Stomach (tissue), 9 donors: ENCODE results near the gene CFAP61. TPM values are rescaled to one million over a fixed set of nuclear protein-coding genes. Genes with fewer than 3 reads are reported as not detected.

Experiments used
- DNase-seq, 2 donors: peaks; one replicate each; pipeline versions ENCODE4 v3.0.0 to v3.0.0-alpha.2; 2013 to 2019
- H3K27ac ChIP-seq, 5 donors: fragments of 200-600 bp in 4 of 5; sonication (generic) in 4 of 5; one replicate each; pipeline ENCODE4 v1.5.1; 2013 to 2019; ENCODE audit warnings: mild to moderate bottlenecking in 1 of 5, moderate library complexity in 1 of 5
- H3K27me3 ChIP-seq, 3 donors: fragments of 200-600 bp; sonication (generic); one replicate each; pipeline ENCODE4 v1.5.1; 2017 to 2019; ENCODE audit warnings: mixed run types in 1 of 3
- H3K36me3 ChIP-seq, 4 donors: fragments of 200-600 bp; sonication (generic); 1 replicate in 3 of 4; 2 replicates in 1 of 4; pipeline ENCODE4 v1.5.1; 2016 to 2019
- H3K4me1 ChIP-seq, 4 donors: fragments of 200-600 bp; sonication (generic); one replicate each; pipeline ENCODE4 v1.5.1; 2016 to 2019
- H3K4me3 ChIP-seq, 4 donors: fragments of 200-600 bp; sonication (generic) in 3 of 4; one replicate each; pipeline ENCODE4 v1.5.1; 2016 to 2019; ENCODE audit warnings: mild to moderate bottlenecking in 1 of 4
- H3K9me3 ChIP-seq, 4 donors: fragments of 200-600 bp; sonication (generic); one replicate each; pipeline ENCODE4 v1.5.1; 2016 to 2019
- CTCF ChIP-seq, 7 experiments: fragments of 450-650 bp in 4 of 7; fragments of 200-600 bp in 3 of 7; sonication (generic) in 3 of 7; IDR thresholded peaks; one replicate each; pipeline ENCODE4 v1.5.1; 2016 to 2019; ENCODE audit warnings: antibody characterized with exemption in 7 of 7, control low read depth in 2 of 7, mild to moderate bottlenecking in 1 of 7
- EP300 ChIP-seq: sonication (generic); formaldehyde crosslinking; IDR thresholded peaks from one replicate; pipeline ENCODE4 v1.6.1; 2017; ENCODE audit warnings: antibody characterized with exemption
- POLR2A ChIP-seq, 4 donors: fragments of 450-650 bp; IDR thresholded peaks; one replicate each; pipeline ENCODE4 v1.6.1; 2016; ENCODE audit warnings: antibody characterized with exemption in 4 of 4, control low read depth in 2 of 4, mild to moderate bottlenecking in 1 of 4, moderate library complexity in 1 of 4
- POLR2AphosphoS5 ChIP-seq, 3 donors: sonication (generic); formaldehyde crosslinking; IDR thresholded peaks; one replicate each; pipeline ENCODE4 v1.6.1; 2016; ENCODE audit warnings: antibody characterized with exemption in 3 of 3
- whole genome bisulfite sequencing, 5 donors: extraction: QIAGEN DNeasy Blood & Tissue Kit in 3 of 5; methylation state at CpG; one replicate each; pipeline versions ENCODE4 v1.1.5 to v1.1.7; 2013 to 2018; 5-methylcytosine and 5-hydroxymethylcytosine counted together
- intact Hi-C: fragments of 100-400 bp; cut with DNase I; formaldehyde crosslinking; loops from one replicate; pipeline ENCODE4 v1.15.1; 2023; ENCODE audit warnings: low total_unique reads
- polyA plus RNA-seq, 3 donors: library from polyadenylated mRNA; stranded (reverse); fragments of 200-250 nt; gene quantifications; one replicate each; pipeline ENCODE4 v1.2.3, GENCODE V29; 2013
- total RNA-seq, 5 donors: library from RNA; depleted of rRNA; stranded (reverse); fragments of >200 nt; gene quantifications; one replicate each; pipeline versions ENCODE4 v1.1.0 to v1.2.3, GENCODE V29; 2014 to 2016
- donor health status: healthy with polysubstance abuse.
- donor health status: Bipolar disorder and iron deficiency.
- donor health status: healthy.

CFAP61 gene
- total and polyA plus RNA-seq, 8 donors: not detected

GRCh38 chr20:20272686-20273085, 220.4 kb downstream of the CFAP61 start:
- Histone ChIP-seq H3K27ac (no peak overlapping the region), H3K27me3 (peaks cover 0 to 9% (median 5%) of the 10 kb centered on the region in 3 donors), H3K9me3 (no peaks in the 10 kb centered on the region), H3K36me3 (no peaks in the 10 kb centered on the region), H3K4me1 (peaks cover 0 to 6% (median 0%) of the 10 kb centered on the region in 4 donors), H3K4me3 (no peak overlapping the region)
- DNase-seq: no peak
- intact Hi-C loops: no loop called here
- 71 to 90% (median 87%) methylated on average over 4 of the region's 4 CpGs for WGBS, 5 donors
- no peak for TF ChIP-seq POLR2AphosphoS5 (IDR thresholded peaks at IDR 0.05)
- TF ChIP-seq POLR2A (IDR thresholded peaks at IDR 0.05): no peak
- TF ChIP-seq CTCF (IDR thresholded peaks at IDR 0.05): no peak
- no peak for TF ChIP-seq EP300

- Histone ChIP-seq H3K4me1 (peaks cover 0 to 6% (median 0%) of the 10 kb centered on the region in 4 donors), H3K4me3 (no peak overlapping the region), H3K36me3 (no peaks in the 10 kb centered on the region), H3K27me3 (peaks cover 0 to 15% (median 5%) of the 10 kb centered on the region in 3 donors), H3K9me3 (no peaks in the 10 kb centered on the region), H3K27ac (no peak overlapping the region)
- WGBS, 5 donors: 57 to 100% (median 97%) methylated on average over 1 of the region's 1 CpG
- intact Hi-C loops: no loop called here
- DNase-seq: no peak
- TF ChIP-seq EP300: no peak
- TF ChIP-seq CTCF (IDR thresholded peaks at IDR 0.05): no peak
- no peak for TF ChIP-seq POLR2AphosphoS5 (IDR thresholded peaks at IDR 0.05)
- no peak for TF ChIP-seq POLR2A (IDR thresholded peaks at IDR 0.05)
These were observed 221.0 kb downstream of the CFAP61 start for GRCh38 chr20:20273286-20273685.

- no peak overlapping the region for H3K4me3 ChIP-seq
- no peaks in the 10 kb centered on the region for H3K36me3 ChIP-seq
- intact Hi-C loops: no loop called here
- no peak for DNase-seq
- H3K9me3 ChIP-seq: no peaks in the 10 kb centered on the region
- TF ChIP-seq POLR2A (IDR thresholded peaks at IDR 0.05) (no peak), POLR2AphosphoS5 (IDR thresholded peaks at IDR 0.05) (no peak), CTCF (IDR thresholded peaks at IDR 0.05) (no peak), EP300 (no peak)
- no peak overlapping the region for H3K27ac ChIP-seq
- H3K27me3 ChIP-seq: peaks cover 0 to 17% (median 5%) of the 10 kb centered on the region in 3 donors
- H3K4me1 ChIP-seq: peaks cover 0 to 6% (median 0%) of the 10 kb centered on the region in 4 donors
- WGBS, 5 donors: 76 to 87% (median 85%) methylated on average over 3 of the region's 3 CpGs
These were observed 222.5 kb downstream of the CFAP61 start for GRCh38 chr20:20274821-20275220.

- intact Hi-C loops: no loop called here
- no peak for TF ChIP-seq POLR2AphosphoS5 (IDR thresholded peaks at IDR 0.05)
- TF ChIP-seq EP300: no peak
- TF ChIP-seq CTCF (IDR thresholded peaks at IDR 0.05): no peak
- TF ChIP-seq POLR2A (IDR thresholded peaks at IDR 0.05): no peak
- Histone ChIP-seq H3K4me3 (no peak overlapping the region), H3K4me1 (peaks cover 0 to 6% (median 0%) of the 10 kb centered on the region in 4 donors), H3K27ac (no peak overlapping the region), H3K36me3 (no peaks in the 10 kb centered on the region), H3K9me3 (no peaks in the 10 kb centered on the region), H3K27me3 (peaks cover 0 to 17% (median 5%) of the 10 kb centered on the region in 3 donors)
- no peak for DNase-seq
- WGBS, 5 donors: 59 to 78% (median 67%) methylated on average over 5 of the region's 5 CpGs
These were observed 223.3 kb downstream of the CFAP61 start for GRCh38 chr20:20275636-20276035.
